Kidney epithelial cell (primary cell): ENCODE data around the gene PC. TPM values are rescaled to one million over a fixed set of nuclear protein-coding genes. Genes with fewer than 3 reads are reported as not detected.

Experiments used
- DNase-seq: peaks from one replicate; pipeline ENCODE4 v3.0.0-alpha.2; 2010; ENCODE audit warnings: low read depth
- H3K27me3 ChIP-seq: 2 replicates; pipeline ENCODE4 v1.6.0; 2011; ENCODE audit warnings: low read length; ENCODE audit not compliant: control insufficient read depth, insufficient read depth
- H3K36me3 ChIP-seq: 2 replicates; pipeline ENCODE4 v1.5.1; 2011; ENCODE audit warnings: low read length; ENCODE audit not compliant: control insufficient read depth, insufficient read depth
- H3K4me3 ChIP-seq: 2 replicates; pipeline ENCODE4 v1.5.1; 2011; ENCODE audit warnings: low read depth, mild to moderate bottlenecking, control low read depth, low read length
- CTCF ChIP-seq: IDR thresholded peaks from 2 replicates; pipeline ENCODE4 v1.5.1; 2011; ENCODE audit warnings: mild to moderate bottlenecking, moderate library complexity, low read length, control low read depth, inconsistent platforms; ENCODE audit not compliant: insufficient read depth, poor library complexity, severe bottlenecking
- total RNA-seq: library from RNA; depleted of rRNA; stranded (reverse); fragments of >200 nt; gene quantifications from 2 replicates; pipeline ENCODE4 v1.2.3, GENCODE V29; 2015

Gene PC
- total RNA-seq, 1 donor from 2014 or later, result 10.1 TPM

- no peak for TF ChIP-seq CTCF
- no peak for DNase-seq
- no peaks in the 10 kb centered on the region for H3K27me3 ChIP-seq
- H3K4me3 ChIP-seq, result no peak overlapping the region
- no peaks in the 10 kb centered on the region for H3K36me3 ChIP-seq
Observed at GRCh38 chr11:66867425-66868040, 90.7 kb downstream of the PC start.

GRCh38 chr11:66866511-66866986 is 91.6 kb downstream of the PC start:
- no peak for TF ChIP-seq CTCF
- no peaks in the 10 kb centered on the region for H3K27me3 ChIP-seq
- no peak overlapping the region for H3K4me3 ChIP-seq
- H3K36me3 ChIP-seq, result no peaks in the 10 kb centered on the region
- DNase-seq, result no peak

- Histone ChIP-seq H3K27me3 (no peaks in the 10 kb centered on the region), H3K4me3 (no peak overlapping the region), H3K36me3 (no peaks in the 10 kb centered on the region)
- no peak for TF ChIP-seq CTCF
- no peak for DNase-seq
Observed at GRCh38 chr11:66866007-66866406, 92.2 kb downstream of the PC start.

GRCh38 chr11:66864924-66865697 is 93.1 kb downstream of the PC start:
- TF ChIP-seq CTCF, result no peak
- no peaks in the 10 kb centered on the region for H3K27me3 ChIP-seq
- no peaks in the 10 kb centered on the region for H3K36me3 ChIP-seq
- H3K4me3 ChIP-seq, result no peak overlapping the region
- DNase-seq, result no peak

- no peak for DNase-seq
- Histone ChIP-seq H3K4me3 (no peak overlapping the region), H3K27me3 (no peaks in the 10 kb centered on the region), H3K36me3 (no peaks in the 10 kb centered on the region)
- no peak for TF ChIP-seq CTCF
Observed at GRCh38 chr11:66864172-66864901, 93.8 kb downstream of the PC start.
